ENCODE results near the gene NRG2.

GRCh38 chr5:139855946-139856540, 187.1 kb downstream of the NRG2 start:
- no peak for TF ChIP-seq GABPA (IDR thresholded peaks at IDR 0.05; ENCODE audit: low read depth)
- no peak for TF ChIP-seq RAD21 (IDR thresholded peaks at IDR 0.05; ENCODE audit: low read length)
- no peak for TF ChIP-seq JUND (IDR thresholded peaks at IDR 0.05)
- TF ChIP-seq FOXM1 (IDR thresholded peaks at IDR 0.05; ENCODE audit: low read depth) = no peak
- TF ChIP-seq FOSL2 (IDR thresholded peaks at IDR 0.05; ENCODE audit: borderline replicate concordance, low read depth) = no peak
- no peak for TF ChIP-seq CTCF (IDR thresholded peaks at IDR 0.05)
- TF ChIP-seq PBX3 (IDR thresholded peaks at IDR 0.05) = no peak
